Cardiac muscle cell (in vitro differentiated cells and primary cell): ENCODE results near the gene MYH15. TPM values are rescaled to one million over a fixed set of nuclear protein-coding genes. Genes with fewer than 3 reads are reported as not detected.

Source experiments
- DNase-seq, 2 donors: peaks; one replicate each; pipeline versions ENCODE4 v3.0.0 to v3.0.0-alpha.2; 2010 to 2017; ENCODE audit warnings: low read depth in 1 of 2, low spot score in 1 of 2
- H3K27ac ChIP-seq: fragments of 200-600 bp; sonication (generic); 2 replicates; pipeline ENCODE4 v1.5.1; 2016
- H3K27me3 ChIP-seq: fragments of 200-600 bp; sonication (generic); 2 replicates; pipeline ENCODE4 v1.6.0; 2016; ENCODE audit warnings: control low read depth
- H3K36me3 ChIP-seq: fragments of 200-600 bp; sonication (generic); 2 replicates; pipeline ENCODE4 v1.5.1; 2016; ENCODE audit warnings: control low read depth
- H3K4me1 ChIP-seq: fragments of 200-600 bp; sonication (generic); 2 replicates; pipeline ENCODE4 v1.8.1; 2017; ENCODE audit warnings: low read depth, mild to moderate bottlenecking, mixed run types
- H3K4me3 ChIP-seq: fragments of 200-600 bp; sonication (generic); 2 replicates; pipeline ENCODE4 v1.5.1; 2016; ENCODE audit warnings: mild to moderate bottlenecking
- H3K9me3 ChIP-seq: fragments of 200-600 bp; sonication (generic); 2 replicates; pipeline ENCODE4 v1.5.1; 2017; ENCODE audit warnings: low read depth, mild to moderate bottlenecking, control low read depth
- polyA plus RNA-seq: library from polyadenylated mRNA; unstranded; fragments of >200 nt; fragmentation: Nextera tagmentation; extraction: Ambion mirVana; gene quantifications from 2 replicates; pipeline ENCODE4 v1.2.1, GENCODE V29; 2016
- total RNA-seq: library from RNA; depleted of rRNA; stranded (reverse); fragments of >200 nt; gene quantifications from 2 replicates; pipeline ENCODE4 v1.2.3, GENCODE V29; 2016
- TF ChIP-seq, protein P1 (sequence below): IDR thresholded peaks from 2 replicates; pipeline ENCODE4 v1.5.1; 2012; ENCODE audit warnings: low read depth, mild to moderate bottlenecking, low read length

MYH15 gene
- total and polyA plus RNA-seq, 2 experiments from 2014 or later: 0.24 to 0.55 TPM

DNA sequence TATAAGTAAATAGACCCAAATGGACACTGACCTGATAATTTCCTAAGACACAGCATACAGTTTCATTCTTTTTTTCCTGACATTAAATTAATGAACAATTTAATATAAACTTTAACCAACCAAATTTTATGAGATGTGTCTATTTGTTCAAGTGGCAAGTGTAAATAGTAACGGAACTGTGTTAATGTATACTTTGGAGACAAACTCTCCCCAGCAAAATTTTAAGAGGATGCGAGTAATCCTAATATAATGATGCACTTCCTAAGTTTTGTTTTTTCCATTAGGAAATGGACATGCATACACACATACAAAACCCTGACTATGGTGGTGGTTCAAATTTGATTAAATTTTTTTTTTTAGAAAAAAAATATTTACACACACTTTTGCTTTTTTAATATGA, 38.5 kb upstream of the MYH15 start:
- no peaks in the 10 kb centered on the region for H3K36me3 ChIP-seq
- H3K4me1 ChIP-seq: peaks cover 4% of the 10 kb centered on the region
- no peaks in the 10 kb centered on the region for H3K27me3 ChIP-seq
- H3K9me3 ChIP-seq: no peaks in the 10 kb centered on the region
- H3K27ac ChIP-seq: no peak overlapping the region
- no peak overlapping the region for H3K4me3 ChIP-seq
- no peak for DNase-seq
- TF ChIP-seq, protein P1, sequence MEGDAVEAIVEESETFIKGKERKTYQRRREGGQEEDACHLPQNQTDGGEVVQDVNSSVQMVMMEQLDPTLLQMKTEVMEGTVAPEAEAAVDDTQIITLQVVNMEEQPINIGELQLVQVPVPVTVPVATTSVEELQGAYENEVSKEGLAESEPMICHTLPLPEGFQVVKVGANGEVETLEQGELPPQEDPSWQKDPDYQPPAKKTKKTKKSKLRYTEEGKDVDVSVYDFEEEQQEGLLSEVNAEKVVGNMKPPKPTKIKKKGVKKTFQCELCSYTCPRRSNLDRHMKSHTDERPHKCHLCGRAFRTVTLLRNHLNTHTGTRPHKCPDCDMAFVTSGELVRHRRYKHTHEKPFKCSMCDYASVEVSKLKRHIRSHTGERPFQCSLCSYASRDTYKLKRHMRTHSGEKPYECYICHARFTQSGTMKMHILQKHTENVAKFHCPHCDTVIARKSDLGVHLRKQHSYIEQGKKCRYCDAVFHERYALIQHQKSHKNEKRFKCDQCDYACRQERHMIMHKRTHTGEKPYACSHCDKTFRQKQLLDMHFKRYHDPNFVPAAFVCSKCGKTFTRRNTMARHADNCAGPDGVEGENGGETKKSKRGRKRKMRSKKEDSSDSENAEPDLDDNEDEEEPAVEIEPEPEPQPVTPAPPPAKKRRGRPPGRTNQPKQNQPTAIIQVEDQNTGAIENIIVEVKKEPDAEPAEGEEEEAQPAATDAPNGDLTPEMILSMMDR: no peak

DNA sequence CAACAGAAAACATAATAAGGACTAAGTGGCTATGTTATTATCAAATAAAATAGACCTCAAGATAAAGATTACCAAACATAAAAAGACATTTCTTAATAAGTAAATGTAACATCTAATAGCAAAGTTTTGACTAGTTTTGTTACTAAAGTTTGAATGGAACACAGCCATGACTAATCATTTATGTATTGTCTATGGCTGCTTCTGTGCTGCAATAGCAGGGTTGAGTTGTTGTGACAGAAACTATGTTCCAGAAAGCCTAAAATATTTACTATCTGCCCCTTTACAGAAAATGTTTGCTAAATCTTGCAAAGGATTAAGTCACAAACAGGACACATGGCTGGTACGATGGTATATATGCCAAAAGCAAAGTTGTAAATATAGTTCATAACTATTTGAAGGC, 37.9 kb upstream of the MYH15 start:
- Histone ChIP-seq H3K4me3 (no peak overlapping the region), H3K9me3 (no peaks in the 10 kb centered on the region), H3K27ac (no peak overlapping the region), H3K36me3 (no peaks in the 10 kb centered on the region), H3K4me1 (peaks cover 4% of the 10 kb centered on the region), H3K27me3 (no peaks in the 10 kb centered on the region)
- peak in 1 of 2 donors; percentile 37 for DNase-seq
- TF ChIP-seq, protein P1: no peak

DNA sequence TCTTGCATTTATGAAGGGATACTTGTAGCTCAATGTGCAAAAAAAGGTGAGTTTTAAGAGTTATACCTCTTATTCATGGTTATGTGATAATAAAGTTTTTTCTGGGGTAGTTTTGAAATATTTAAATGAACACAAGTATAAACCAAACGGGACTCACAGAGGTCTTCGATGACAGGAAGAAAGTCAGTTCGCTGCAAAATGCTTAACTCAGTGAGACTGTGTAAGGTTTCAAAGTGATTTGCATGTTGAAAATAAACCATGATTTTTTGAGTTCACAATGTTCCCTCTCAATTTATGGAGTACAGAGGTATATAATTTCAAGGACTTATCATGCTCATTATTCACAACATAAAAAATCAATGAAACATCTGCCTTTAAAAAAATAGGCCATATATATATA, 36.3 kb upstream of the MYH15 start:
- TF ChIP-seq, protein P1: no peak
- no peak overlapping the region for H3K4me3 ChIP-seq
- no peak for DNase-seq
- H3K27me3 ChIP-seq: no peaks in the 10 kb centered on the region
- no peak overlapping the region for H3K27ac ChIP-seq
- no peaks in the 10 kb centered on the region for H3K9me3 ChIP-seq
- H3K4me1 ChIP-seq: no peaks in the 10 kb centered on the region
- no peaks in the 10 kb centered on the region for H3K36me3 ChIP-seq

DNA sequence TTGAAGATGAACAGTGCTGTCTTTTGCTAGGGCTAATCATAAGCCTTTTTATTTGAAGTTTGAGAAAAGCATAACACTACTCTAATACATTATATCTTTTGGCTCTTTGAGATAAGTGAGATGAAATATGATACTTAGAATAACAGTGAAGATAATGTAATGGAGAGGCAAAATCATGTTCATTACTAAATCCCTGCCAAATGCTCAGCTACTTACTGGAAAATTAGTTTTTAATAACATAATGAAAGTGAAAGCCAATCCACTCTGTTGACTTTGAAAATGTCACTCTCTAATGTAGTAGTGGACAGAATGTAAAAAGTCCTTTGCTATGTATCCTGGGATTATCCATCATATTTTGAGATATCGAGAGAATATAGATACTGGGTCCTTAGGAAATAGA, 35.9 kb upstream of the MYH15 start:
- H3K36me3 ChIP-seq: no peaks in the 10 kb centered on the region
- no peak overlapping the region for H3K27ac ChIP-seq
- TF ChIP-seq, protein P1: no peak
- H3K4me3 ChIP-seq: no peak overlapping the region
- H3K27me3 ChIP-seq: no peaks in the 10 kb centered on the region
- no peaks in the 10 kb centered on the region for H3K4me1 ChIP-seq
- no peaks in the 10 kb centered on the region for H3K9me3 ChIP-seq
- DNase-seq: no peak

DNA sequence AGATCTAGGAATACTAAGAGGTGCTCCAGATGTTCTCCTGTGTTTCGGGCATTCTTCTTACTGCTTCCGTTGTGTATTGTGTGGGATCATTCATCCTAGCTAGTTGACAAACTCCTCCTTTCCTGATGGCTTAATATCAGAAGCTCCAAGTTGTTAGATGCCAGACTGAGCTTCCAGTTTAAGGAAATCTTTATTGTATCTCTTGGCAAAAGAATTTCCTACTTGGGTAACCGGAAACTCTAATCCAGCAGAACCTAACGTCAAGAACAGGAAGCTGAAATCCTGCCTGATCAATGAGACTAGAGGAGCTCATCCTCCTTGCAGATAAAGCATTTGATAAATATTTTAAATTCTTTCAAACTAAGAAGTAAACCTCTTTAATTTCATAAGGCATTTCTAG, 27.7 kb upstream of the MYH15 start:
- DNase-seq: no peak
- Histone ChIP-seq H3K27me3 (no peaks in the 10 kb centered on the region), H3K4me1 (no peaks in the 10 kb centered on the region), H3K9me3 (no peaks in the 10 kb centered on the region), H3K4me3 (no peak overlapping the region), H3K36me3 (no peaks in the 10 kb centered on the region), H3K27ac (no peak overlapping the region)
- TF ChIP-seq, protein P1: no peak
